ENCODE measurements around the gene GHR. TPM values are rescaled to one million over a fixed set of nuclear protein-coding genes. Genes with fewer than 3 reads are reported as not detected.

Gene GHR
- total RNA-seq, 6 donors from 2014 or later = 3.0 to 7.4 (median 4.2) TPM

DNA sequence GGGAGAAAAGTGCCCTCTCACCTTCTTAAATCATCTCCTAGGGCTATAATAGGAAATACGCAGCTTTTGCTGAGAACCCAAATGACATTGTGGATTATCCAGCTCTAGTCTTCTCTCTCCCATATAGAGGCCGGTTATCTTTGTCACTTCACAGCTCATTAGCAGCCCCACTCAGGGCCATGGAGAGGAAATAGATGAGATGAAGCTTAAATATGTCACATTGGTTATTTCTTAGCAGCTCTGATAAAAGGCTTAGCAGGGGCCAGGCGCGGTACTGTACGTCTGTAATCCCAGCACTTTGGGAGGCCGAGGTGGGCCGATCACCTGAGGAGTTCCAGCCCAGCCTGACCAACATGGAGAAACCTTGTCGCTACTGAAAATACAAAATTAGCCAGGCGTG lies 90.0 kb downstream of the GHR start:
- WGBS, 2 donors = 85 to 88% methylated on average over 9 of the region's 9 CpGs
- no peak for TF ChIP-seq CTCF (IDR thresholded peaks at IDR 0.05)
- Histone ChIP-seq H3K36me3 (no peaks in the 10 kb centered on the region), H3K4me3 (no peak overlapping the region), H3K4me1 (peaks cover 0 to 1% (median 0%) of the 10 kb centered on the region in 4 donors), H3K27me3 (no peaks in the 10 kb centered on the region), H3K9me3 (no peaks in the 10 kb centered on the region), H3K27ac (no peak overlapping the region)
- ATAC-seq (ENCODE audit: low FRiP score in 2 of 2) = no peak
- DNase-seq = no peak

GRCh38 chr5:42514754-42515153 lies 91.5 kb downstream of the GHR start:
- 53 to 60% methylated on average over 2 of the region's 2 CpGs for WGBS, 2 donors
- Histone ChIP-seq H3K27me3 (no peaks in the 10 kb centered on the region), H3K4me1 (peaks cover 0 to 5% (median 2%) of the 10 kb centered on the region in 4 donors), H3K36me3 (no peaks in the 10 kb centered on the region), H3K27ac (no peak overlapping the region), H3K9me3 (no peaks in the 10 kb centered on the region), H3K4me3 (no peak overlapping the region)
- ATAC-seq (ENCODE audit: low FRiP score in 2 of 2) (no peak), DNase-seq (no peak)
- TF ChIP-seq POLR2AphosphoS5 (IDR thresholded peaks at IDR 0.05) (no peak), EP300 (IDR thresholded peaks at IDR 0.05) (no peak), POLR2A (IDR thresholded peaks at IDR 0.05) (no peak), CTCF (IDR thresholded peaks at IDR 0.05) (no peak)

- H3K9me3 ChIP-seq = no peaks in the 10 kb centered on the region
- H3K36me3 ChIP-seq = no peaks in the 10 kb centered on the region
- DNase-seq (no peak), ATAC-seq (ENCODE audit: low FRiP score in 2 of 2) (no peak)
- 92 to 96% methylated on average over 3 of the region's 3 CpGs for WGBS, 2 donors
- H3K4me1 ChIP-seq = peaks cover 0 to 5% (median 2%) of the 10 kb centered on the region in 4 donors
- no peak overlapping the region for H3K27ac ChIP-seq
- TF ChIP-seq EP300 (IDR thresholded peaks at IDR 0.05) = no peak
- TF ChIP-seq POLR2AphosphoS5 (IDR thresholded peaks at IDR 0.05) = no peak
- no peak for TF ChIP-seq POLR2A (IDR thresholded peaks at IDR 0.05)
- TF ChIP-seq CTCF (IDR thresholded peaks at IDR 0.05) = no peak
- H3K4me3 ChIP-seq = no peak overlapping the region
- H3K27me3 ChIP-seq = no peaks in the 10 kb centered on the region
These were observed 92.3 kb downstream of the GHR start for GRCh38 chr5:42515504-42515903.

- DNase-seq (no peak), ATAC-seq (ENCODE audit: low FRiP score in 2 of 2) (no peak)
- H3K36me3 ChIP-seq = no peaks in the 10 kb centered on the region
- H3K27ac ChIP-seq = no peak overlapping the region
- no peak overlapping the region for H3K4me3 ChIP-seq
- peaks cover 0 to 5% (median 2%) of the 10 kb centered on the region in 4 donors for H3K4me1 ChIP-seq
- H3K9me3 ChIP-seq = no peaks in the 10 kb centered on the region
- H3K27me3 ChIP-seq = no peaks in the 10 kb centered on the region
- TF ChIP-seq POLR2A (IDR thresholded peaks at IDR 0.05) (no peak), EP300 (IDR thresholded peaks at IDR 0.05) (no peak), CTCF (IDR thresholded peaks at IDR 0.05) (no peak), POLR2AphosphoS5 (IDR thresholded peaks at IDR 0.05) (no peak)
- 82 to 91% methylated on average over 4 of the region's 4 CpGs for WGBS, 2 donors
These were observed 93.2 kb downstream of the GHR start for GRCh38 chr5:42516282-42517042.

DNA sequence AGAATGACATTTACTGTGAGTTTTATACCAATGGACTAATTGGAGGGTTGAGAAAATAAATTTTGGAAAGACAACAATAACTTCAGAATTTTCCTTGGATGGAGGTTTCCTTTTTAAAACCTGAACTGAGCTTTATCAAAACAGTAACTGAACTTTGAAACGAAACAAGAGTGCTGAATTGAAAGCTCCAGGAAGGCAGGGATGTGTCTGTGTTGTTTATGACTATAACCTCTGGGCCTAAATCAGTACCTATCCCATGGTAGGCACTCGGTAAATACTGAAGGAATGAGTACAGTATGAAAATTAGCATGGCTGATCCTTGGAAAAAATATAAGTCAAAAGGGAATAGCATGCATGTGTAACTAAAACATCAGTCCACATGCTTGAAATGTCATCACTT lies 93.9 kb downstream of the GHR start:
- H3K4me1 ChIP-seq = peaks cover 0 to 5% (median 2%) of the 10 kb centered on the region in 4 donors
- H3K9me3 ChIP-seq = no peaks in the 10 kb centered on the region
- 75 to 83% methylated on average over 2 of the region's 2 CpGs for WGBS, 2 donors
- ATAC-seq (ENCODE audit: low FRiP score in 2 of 2) (no peak), DNase-seq (no peak)
- TF ChIP-seq EP300 (IDR thresholded peaks at IDR 0.05) (no peak), CTCF (IDR thresholded peaks at IDR 0.05) (no peak), POLR2AphosphoS5 (IDR thresholded peaks at IDR 0.05) (no peak), POLR2A (IDR thresholded peaks at IDR 0.05) (no peak)
- H3K27ac ChIP-seq = no peak overlapping the region
- no peak overlapping the region for H3K4me3 ChIP-seq
- no peaks in the 10 kb centered on the region for H3K27me3 ChIP-seq
- H3K36me3 ChIP-seq = no peaks in the 10 kb centered on the region
